Subcutaneous abdominal adipose tissue (tissue), 5 donors: ENCODE results near the gene OR2AT4.
"Not testable (repeated sequence)": the region's sequence is repeated elsewhere in the genome, so short reads cannot be mapped to it uniquely, and the experiment has no call there.

Experiments
- H3K27ac ChIP-seq: one replicate; pipeline ENCODE4 v1.7.0; 2013; ENCODE audit warnings: low read depth, mild to moderate bottlenecking, inconsistent platforms, low read length, moderate library complexity
- H3K27me3 ChIP-seq, 5 donors: one replicate each; pipeline ENCODE4 v1.7.0; 2013; ENCODE audit warnings: low read length in 5 of 5, inconsistent platforms in 1 of 5; ENCODE audit not compliant: control insufficient read depth in 5 of 5, insufficient read depth in 4 of 5
- H3K36me3 ChIP-seq, 5 donors: one replicate each; pipeline ENCODE4 v1.7.0; 2013; ENCODE audit warnings: low read length in 5 of 5; ENCODE audit not compliant: control insufficient read depth in 5 of 5, insufficient read depth in 5 of 5
- H3K4me1 ChIP-seq, 5 donors: one replicate each; pipeline ENCODE4 v1.7.0; 2013; ENCODE audit warnings: low read length in 5 of 5, mild to moderate bottlenecking in 3 of 5, moderate library complexity in 1 of 5; ENCODE audit not compliant: control insufficient read depth in 5 of 5, insufficient read depth in 5 of 5
- H3K4me3 ChIP-seq, 5 donors: one replicate each; pipeline ENCODE4 v1.7.0; 2013; ENCODE audit warnings: low read length in 5 of 5, low read depth in 1 of 5
- H3K9ac ChIP-seq, 5 donors: one replicate each; pipeline ENCODE4 v1.7.0; 2013; ENCODE audit warnings: low read length in 5 of 5, mild to moderate bottlenecking in 4 of 5, moderate library complexity in 3 of 5
- H3K9me3 ChIP-seq, 5 donors: one replicate each; pipeline ENCODE4 v1.7.0; 2013; ENCODE audit warnings: low read length in 5 of 5; ENCODE audit not compliant: control insufficient read depth in 5 of 5
- donor health status: healthy.
- donor health status: healthy.
- donor health status: healthy.
- donor health status: healthy.
- donor health status: healthy.

OR2AT4 gene

GRCh38 chr11:75051043-75051442 is 45.6 kb downstream of the OR2AT4 start:
- Histone ChIP-seq H3K27me3 (no peaks in the 10 kb centered on the region), H3K9ac (no peak overlapping the region), H3K4me1 (no peaks in the 10 kb centered on the region), H3K27ac (no peak overlapping the region), H3K36me3 (no peaks in the 10 kb centered on the region), H3K9me3 (peaks cover 3 to 13% (median 8%) of the 10 kb centered on the region in 5 donors), H3K4me3 (no peak overlapping the region)

- Histone ChIP-seq H3K9me3 (peaks cover 3 to 13% (median 8%) of the 10 kb centered on the region in 5 donors), H3K36me3 (no peaks in the 10 kb centered on the region), H3K4me3 (no peak overlapping the region), H3K27me3 (no peaks in the 10 kb centered on the region), H3K27ac (no peak overlapping the region), H3K9ac (no peak overlapping the region), H3K4me1 (no peaks in the 10 kb centered on the region)
Measured at GRCh38 chr11:75050516-75050915, 46.2 kb downstream of the OR2AT4 start.

- not testable (repeated sequence) for H3K4me1 ChIP-seq, H3K27me3 ChIP-seq, H3K4me3 ChIP-seq, H3K27ac ChIP-seq, H3K36me3 ChIP-seq, H3K9ac ChIP-seq
- H3K9me3 ChIP-seq, result peaks cover 3 to 13% (median 8%) of the 10 kb centered on the region in 5 donors
Measured at GRCh38 chr11:75049501-75050266, 47.0 kb downstream of the OR2AT4 start.

GRCh38 chr11:75047191-75047590 is 49.5 kb downstream of the OR2AT4 start:
- no peaks in the 10 kb centered on the region for H3K27me3 ChIP-seq
- H3K9ac ChIP-seq, result no peak overlapping the region
- peaks cover 0 to 3% (median 0%) of the 10 kb centered on the region in 5 donors for H3K9me3 ChIP-seq
- H3K27ac ChIP-seq, result no peak overlapping the region
- no peak overlapping the region for H3K4me3 ChIP-seq
- no peaks in the 10 kb centered on the region for H3K36me3 ChIP-seq
- H3K4me1 ChIP-seq, result no peaks in the 10 kb centered on the region

GRCh38 chr11:75046668-75047067 is 50.0 kb downstream of the OR2AT4 start:
- H3K9ac ChIP-seq, H3K4me3 ChIP-seq, H3K36me3 ChIP-seq, H3K27me3 ChIP-seq, H3K27ac ChIP-seq, H3K4me1 ChIP-seq, H3K9me3 ChIP-seq: not testable (repeated sequence)

- not testable (repeated sequence) for H3K9ac ChIP-seq, H3K27ac ChIP-seq, H3K9me3 ChIP-seq, H3K4me3 ChIP-seq, H3K36me3 ChIP-seq, H3K4me1 ChIP-seq, H3K27me3 ChIP-seq
Measured at GRCh38 chr11:75044381-75045170, 52.1 kb downstream of the OR2AT4 start.

- not testable (repeated sequence) for H3K9me3 ChIP-seq, H3K4me1 ChIP-seq, H3K36me3 ChIP-seq, H3K27ac ChIP-seq, H3K4me3 ChIP-seq, H3K27me3 ChIP-seq, H3K9ac ChIP-seq
Measured at GRCh38 chr11:75041821-75042220, 54.9 kb downstream of the OR2AT4 start.

GRCh38 chr11:75041263-75041662 is 55.4 kb downstream of the OR2AT4 start:
- no peaks in the 10 kb centered on the region for H3K36me3 ChIP-seq
- no peak overlapping the region for H3K9ac ChIP-seq
- no peaks in the 10 kb centered on the region for H3K9me3 ChIP-seq
- H3K4me1 ChIP-seq, result no peaks in the 10 kb centered on the region
- H3K27ac ChIP-seq, result no peak overlapping the region
- H3K4me3 ChIP-seq, result no peak overlapping the region
- no peaks in the 10 kb centered on the region for H3K27me3 ChIP-seq

- Histone ChIP-seq H3K36me3 (no peaks in the 10 kb centered on the region), H3K27me3 (no peaks in the 10 kb centered on the region), H3K9ac (no peak overlapping the region), H3K9me3 (no peaks in the 10 kb centered on the region), H3K4me3 (no peak overlapping the region), H3K27ac (no peak overlapping the region), H3K4me1 (no peaks in the 10 kb centered on the region)
Measured at GRCh38 chr11:75040167-75040770, 56.4 kb downstream of the OR2AT4 start.

GRCh38 chr11:75035911-75036565 is 60.6 kb downstream of the OR2AT4 start:
- H3K27me3 ChIP-seq, result no peaks in the 10 kb centered on the region
- H3K4me3 ChIP-seq, result no peak overlapping the region
- no peak overlapping the region for H3K27ac ChIP-seq
- H3K9me3 ChIP-seq, result no peaks in the 10 kb centered on the region
- H3K4me1 ChIP-seq, result peaks cover 0 to 6% (median 0%) of the 10 kb centered on the region in 5 donors
- no peak overlapping the region for H3K9ac ChIP-seq
- no peaks in the 10 kb centered on the region for H3K36me3 ChIP-seq
